H1 (cell line): Measurements from ENCODE around the gene SCARB1. TPM values are rescaled to one million over a fixed set of nuclear protein-coding genes. Genes with fewer than 3 reads are reported as not detected.

Experiments
- CEBPB ChIP-seq: IDR thresholded peaks from 2 replicates; pipeline ENCODE4 v1.6.1; 2012; ENCODE audit warnings: low read depth, low read length
- GTF2F1 ChIP-seq: IDR thresholded peaks from 2 replicates; pipeline ENCODE4 v1.6.1; 2012; ENCODE audit warnings: low read depth, low read length, improper control_type of control experiment, borderline replicate concordance
- HDAC2 ChIP-seq, 2 experiments: fragments of 300-600 bp in 1 of 2; sonication (generic) in 1 of 2; IDR thresholded peaks; 2 replicates each; pipeline ENCODE4 v1.6.1; 2011 to 2012; ENCODE audit warnings: low read depth in 2 of 2, low read length in 2 of 2, mild to moderate bottlenecking in 2 of 2, moderate library complexity in 2 of 2, borderline replicate concordance in 1 of 2, inconsistent platforms in 1 of 2
- HDAC6 ChIP-seq: IDR thresholded peaks from one replicate; pipeline ENCODE4 v1.7.1; 2012; ENCODE audit warnings: low read depth, mild to moderate bottlenecking, inconsistent platforms, low read length, moderate library complexity
- KDM1A ChIP-seq: fragments of 200-600, 300-600 bp; sonication (generic); IDR thresholded peaks from 2 replicates; pipeline ENCODE4 v1.7.1; 2016; ENCODE audit warnings: mild to moderate bottlenecking, low read length, borderline replicate concordance
- KDM4A ChIP-seq: IDR thresholded peaks from one replicate; pipeline ENCODE4 v1.7.1; 2012; ENCODE audit warnings: low read depth, mild to moderate bottlenecking, moderate library complexity, low read length, inconsistent platforms; ENCODE audit not compliant: severe bottlenecking
- MAFK ChIP-seq: IDR thresholded peaks from 2 replicates; pipeline ENCODE4 v1.6.1; 2012; ENCODE audit warnings: low read depth, mild to moderate bottlenecking, improper control_type of control experiment, low read length
- RAD21 ChIP-seq, 2 experiments: IDR thresholded peaks in 1 of 2; conservative IDR thresholded peaks in 1 of 2; 2 replicates each; pipeline ENCODE4 v1.6.1; 2011; ENCODE audit warnings: low read depth in 2 of 2, low read length in 2 of 2, improper control_type of control experiment in 1 of 2, inconsistent platforms in 1 of 2, mild to moderate bottlenecking in 1 of 2, moderate library complexity in 1 of 2
- RXRA ChIP-seq: IDR thresholded peaks from 2 replicates; pipeline ENCODE4 v1.6.1; 2011; ENCODE audit warnings: low read depth, mild to moderate bottlenecking, low read length, moderate library complexity; ENCODE audit not compliant: insufficient read depth
- SIRT6 ChIP-seq: IDR thresholded peaks from one replicate; pipeline ENCODE4 v1.7.1; 2012; ENCODE audit warnings: low read length, inconsistent platforms
- polyA plus RNA-seq, 7 experiments: library from polyadenylated mRNA; depleted of rRNA in 3 of 7; stranded (reverse) in 5 of 7; unstranded in 2 of 7; fragments of >200 nt in 5 of 7; fragments of 200-250 nt in 2 of 7; gene quantifications; 1 replicate in 5 of 7; 2 replicates in 1 of 7; 4 replicates in 1 of 7; pipeline versions ENCODE4 v1.2.1 to v1.2.3, GENCODE V29; 2011 to 2013; ENCODE audit warnings: missing spikeins in 2 of 7, mixed read lengths in 2 of 7
- total RNA-seq: library from RNA; stranded (reverse); fragmentation: NEBNext Ultra II Directional; extraction: Animal tissue kit (Norgen Biotek cat#: 25700); gene quantifications from 2 replicates; pipeline ENCODE4 v1.2.1, GENCODE V29; 2021

Gene SCARB1
- total and polyA plus RNA-seq, 2 of the 8 experiments (the other 6 are each of a cell fraction or from before 2014, with no cell fraction given), result 45.3 to 57.1 TPM

DNA sequence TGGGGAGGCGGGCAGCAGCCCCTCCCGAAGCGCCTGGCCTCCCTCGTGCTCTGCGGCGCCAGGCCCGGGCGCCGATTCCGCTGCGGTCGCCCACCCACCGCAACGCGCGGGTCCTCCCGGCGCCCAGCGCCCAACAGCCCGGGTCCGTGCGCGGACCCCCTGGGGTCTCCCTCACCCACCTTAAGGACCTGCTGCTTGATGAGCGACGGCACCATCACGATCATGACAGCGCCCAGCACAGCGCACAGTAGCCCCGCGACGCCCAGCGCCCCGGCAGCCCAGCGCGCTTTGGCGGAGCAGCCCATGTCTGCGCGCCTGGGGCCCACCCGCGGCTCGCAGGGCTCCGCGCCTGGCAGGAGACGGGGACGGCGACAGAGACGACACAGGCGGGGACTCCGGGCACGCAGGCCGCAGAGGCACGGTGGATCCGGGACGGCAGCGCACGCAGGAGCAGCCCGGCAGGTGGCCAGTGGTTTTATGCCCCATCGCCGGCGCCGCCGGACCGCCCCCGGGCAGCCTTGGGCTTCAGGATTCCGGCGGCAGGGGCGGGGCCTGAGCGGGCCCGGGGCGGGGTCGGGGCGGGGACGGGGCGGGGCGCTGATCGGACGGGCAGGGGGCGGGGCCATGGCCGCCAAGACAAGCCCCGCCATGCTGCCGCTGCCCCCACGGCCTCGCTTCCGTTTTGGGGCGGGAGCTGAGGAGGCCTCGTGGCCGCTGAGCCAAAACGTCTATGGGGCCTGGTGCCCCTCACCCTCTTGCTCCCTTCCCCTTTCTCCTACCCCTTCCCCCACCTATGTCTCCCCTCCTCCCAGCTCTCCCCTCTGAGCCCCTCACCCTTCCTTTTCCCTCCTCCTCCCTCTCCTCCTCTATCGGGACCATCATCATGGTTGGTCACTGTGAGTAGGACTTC is at the start of gene SCARB1 (continued):
- TF ChIP-seq HDAC2 (IDR thresholded peaks at IDR 0.05; ENCODE audit: borderline replicate concordance in 1 of 2, low read depth in 2 of 2, low read length in 2 of 2) (no peak), HDAC6 (no peak), RAD21 (IDR thresholded peaks at IDR 0.05 in 1 of 2, conservative IDR thresholded peaks at IDR 0.05 in 1 of 2; ENCODE audit: low read depth in 2 of 2, low read length in 2 of 2) (no peak), RXRA (no peak), MAFK (no peak), CEBPB (no peak), SIRT6 (no peak), GTF2F1 (no peak), KDM1A (no peak), KDM4A (peak; percentile 88)
